Fibroblast of mammary gland (primary cell): ENCODE data around the gene PAX3.

Experiments
- DNase-seq: peaks from one replicate; pipeline ENCODE4 v3.0.0-alpha.2; 2010; ENCODE audit warnings: low read depth
- H3K4me3 ChIP-seq: 2 replicates; pipeline ENCODE4 v1.5.1; 2011; ENCODE audit warnings: low read depth, mild to moderate bottlenecking, low read length, moderate library complexity; ENCODE audit not compliant: control insufficient read depth
- TF ChIP-seq, protein P1 (sequence below): conservative IDR thresholded peaks from 2 replicates; pipeline ENCODE4 v1.5.1; 2011; ENCODE audit warnings: low read depth, low read length, inconsistent platforms; ENCODE audit not compliant: control insufficient read depth, insufficient read depth

The PAX3 gene

GRCh38 chr2:222240676-222241049 lies 58.1 kb downstream of the PAX3 start:
- DNase-seq = no peak
- no peak overlapping the region for H3K4me3 ChIP-seq
- TF ChIP-seq, protein P1, sequence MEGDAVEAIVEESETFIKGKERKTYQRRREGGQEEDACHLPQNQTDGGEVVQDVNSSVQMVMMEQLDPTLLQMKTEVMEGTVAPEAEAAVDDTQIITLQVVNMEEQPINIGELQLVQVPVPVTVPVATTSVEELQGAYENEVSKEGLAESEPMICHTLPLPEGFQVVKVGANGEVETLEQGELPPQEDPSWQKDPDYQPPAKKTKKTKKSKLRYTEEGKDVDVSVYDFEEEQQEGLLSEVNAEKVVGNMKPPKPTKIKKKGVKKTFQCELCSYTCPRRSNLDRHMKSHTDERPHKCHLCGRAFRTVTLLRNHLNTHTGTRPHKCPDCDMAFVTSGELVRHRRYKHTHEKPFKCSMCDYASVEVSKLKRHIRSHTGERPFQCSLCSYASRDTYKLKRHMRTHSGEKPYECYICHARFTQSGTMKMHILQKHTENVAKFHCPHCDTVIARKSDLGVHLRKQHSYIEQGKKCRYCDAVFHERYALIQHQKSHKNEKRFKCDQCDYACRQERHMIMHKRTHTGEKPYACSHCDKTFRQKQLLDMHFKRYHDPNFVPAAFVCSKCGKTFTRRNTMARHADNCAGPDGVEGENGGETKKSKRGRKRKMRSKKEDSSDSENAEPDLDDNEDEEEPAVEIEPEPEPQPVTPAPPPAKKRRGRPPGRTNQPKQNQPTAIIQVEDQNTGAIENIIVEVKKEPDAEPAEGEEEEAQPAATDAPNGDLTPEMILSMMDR = no peak

DNA sequence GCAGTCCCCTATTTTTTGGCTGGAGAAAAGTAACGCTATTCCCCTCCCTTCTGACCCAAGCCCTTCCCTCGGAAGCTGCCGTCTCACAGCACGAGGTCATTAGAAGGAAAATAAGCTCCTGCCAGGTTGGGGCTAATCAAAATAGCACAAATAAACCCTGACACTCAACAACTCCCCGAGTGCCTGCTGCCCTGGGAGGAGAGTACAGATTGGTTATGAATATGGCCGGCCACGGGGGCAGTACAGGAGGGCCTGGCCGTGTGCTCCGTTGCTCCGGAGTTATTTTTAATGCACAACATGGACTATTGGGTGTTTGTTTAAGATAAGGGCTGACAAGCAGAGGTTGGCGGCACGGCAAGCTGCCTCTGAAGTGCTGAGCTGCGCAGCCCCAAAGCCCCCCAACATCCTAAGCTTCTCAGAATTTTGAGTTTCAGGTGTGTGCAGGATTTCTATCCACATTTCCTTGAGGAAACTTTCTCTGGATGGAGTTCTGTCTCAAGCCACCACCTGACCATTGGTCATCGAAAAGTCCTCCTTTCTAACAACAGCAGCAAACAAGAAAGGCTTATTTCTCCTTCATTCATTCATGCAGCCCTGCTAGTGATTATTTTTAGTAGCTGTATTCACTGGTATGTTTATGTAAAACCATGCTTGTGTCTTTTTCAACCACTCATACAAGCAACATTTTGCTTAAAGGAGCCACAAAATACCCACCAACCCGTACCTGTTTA lies 58.7 kb downstream of the PAX3 start:
- TF ChIP-seq, protein P1 = no peak
- H3K4me3 ChIP-seq = no peak overlapping the region
- DNase-seq = no peak

DNA sequence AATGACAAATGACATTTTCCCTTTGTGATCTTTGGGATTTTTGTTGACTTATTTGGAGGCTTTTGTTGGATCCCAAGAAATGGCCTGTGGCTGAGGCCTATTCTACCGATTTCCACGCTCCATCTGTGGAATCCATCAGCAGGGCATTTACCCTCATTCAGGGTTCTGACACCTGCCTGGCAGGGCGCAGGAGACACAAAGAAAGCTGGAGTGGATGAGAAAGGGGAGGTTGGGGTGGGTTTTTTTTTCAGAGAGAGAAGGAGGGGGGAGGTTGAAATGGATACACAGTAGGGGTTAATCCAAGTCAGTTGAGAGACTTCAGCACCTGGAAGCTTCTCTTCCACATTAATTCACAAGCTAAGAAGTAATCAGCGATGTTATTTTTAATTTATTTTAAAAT lies 59.7 kb downstream of the PAX3 start:
- DNase-seq = no peak
- TF ChIP-seq, protein P1 = no peak
- H3K4me3 ChIP-seq = no peak overlapping the region

DNA sequence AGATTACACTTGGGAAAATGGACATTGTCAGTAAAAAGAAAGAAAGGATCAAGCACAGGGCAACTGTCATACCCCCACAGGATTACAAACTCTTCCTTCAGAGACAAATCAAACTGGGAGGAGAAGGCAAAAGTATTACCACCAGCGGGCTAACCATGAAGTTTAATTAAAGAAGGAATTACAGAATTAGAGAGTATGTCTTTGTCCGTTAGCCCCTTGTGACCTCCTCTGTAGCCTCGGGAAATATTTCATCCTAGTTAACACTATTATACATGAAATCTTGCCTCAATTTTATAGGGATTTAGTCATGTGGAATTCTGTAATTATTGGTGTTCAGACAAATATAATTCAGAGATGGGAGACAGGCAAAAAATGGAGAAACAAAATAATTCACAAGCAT lies 60.7 kb downstream of the PAX3 start:
- TF ChIP-seq, protein P1 = no peak
- no peak overlapping the region for H3K4me3 ChIP-seq
- no peak for DNase-seq

- DNase-seq = no peak
- H3K4me3 ChIP-seq = no peak overlapping the region
- TF ChIP-seq, protein P1 = no peak
Measured at GRCh38 chr2:222232839-222233238, 66.0 kb downstream of the PAX3 start.

- TF ChIP-seq, protein P1 = no peak
- no peak for DNase-seq
- H3K4me3 ChIP-seq = no peak overlapping the region
Measured at GRCh38 chr2:222232372-222232771, 66.4 kb downstream of the PAX3 start.

- DNase-seq = no peak
- TF ChIP-seq, protein P1 = no peak
- H3K4me3 ChIP-seq = no peak overlapping the region
Measured at GRCh38 chr2:222228054-222228453, 70.7 kb downstream of the PAX3 start.
